PC-9 (cell line): ENCODE results near the gene TAL1. TPM values are rescaled to one million over a fixed set of nuclear protein-coding genes. Genes with fewer than 3 reads are reported as not detected.

Source experiments
- BruUV-seq: library from RNA; stranded (reverse); fragments of 400-500 nt; replicated peaks from 2 replicates; lab custom pipeline; 2021; lab: Mats Ljungman, UMichigan
- CTCF ChIA-PET: fragments of 300-600 bp; sonication (Branson Sonifier 250); formaldehyde crosslinking; loops from one replicate; lab custom pipeline; 2022; ENCODE audit warnings: antibody characterized with exemption; lab: Charles Lee
- POLR2A ChIA-PET: fragments of 300-600 bp; sonication (Branson Sonifier 250); formaldehyde crosslinking; loops from one replicate; lab custom pipeline; 2022; ENCODE audit warnings: antibody characterized with exemption; ENCODE audit not compliant: unreplicated experiment; lab: Charles Lee
- DNase-seq, 2 experiments: peaks; one replicate each; pipeline versions ENCODE4 v3.0.0 to v3.0.0-alpha.2; 2015 to 2022; ENCODE audit warnings: mixed read lengths in 1 of 2
- H2AFZ ChIP-seq: fragments of 200-600 bp; sonication (generic); 2 replicates; pipeline ENCODE4 v1.8.1; 2017; ENCODE audit warnings: antibody characterized with exemption
- H3F3A ChIP-seq: fragments of 200-600 bp; sonication (generic); 2 replicates; pipeline ENCODE4 v1.8.1; 2017; ENCODE audit warnings: antibody characterized with exemption, mild to moderate bottlenecking, low read depth; ENCODE audit not compliant: insufficient read depth
- H3K27ac ChIP-seq: fragments of 200-600 bp; sonication (generic); 2 replicates; pipeline ENCODE4 v1.6.1; 2016; ENCODE audit warnings: mixed run types
- H3K27me3 ChIP-seq: fragments of 200-600 bp; sonication (generic); 2 replicates; pipeline ENCODE4 v1.6.1; 2016; ENCODE audit warnings: low read depth, mixed run types; ENCODE audit not compliant: insufficient read depth
- H3K36me3 ChIP-seq: fragments of 200-600 bp; sonication (generic); 2 replicates; pipeline ENCODE4 v1.6.1; 2016; ENCODE audit warnings: low read depth, mixed run types
- H3K4me1 ChIP-seq: fragments of 200-600 bp; sonication (generic); replicated peaks from 2 replicates; pipeline ENCODE4 v1.6.1; 2016; ENCODE audit warnings: mixed run types; ENCODE audit not compliant: insufficient read depth
- H3K4me2 ChIP-seq: fragments of 200-600 bp; sonication (generic); 2 replicates; pipeline ENCODE4 v1.6.1; 2017; ENCODE audit warnings: mixed run types
- H3K4me3 ChIP-seq: fragments of 200-600 bp; sonication (generic); 2 replicates; pipeline ENCODE4 v1.6.1; 2016; ENCODE audit warnings: mixed run types
- H3K79me2 ChIP-seq: fragments of 200-600 bp; sonication (generic); 2 replicates; pipeline ENCODE4 v1.6.1; 2017; ENCODE audit warnings: low read depth, mixed run types
- H3K9me2 ChIP-seq: fragments of 200-600 bp; sonication (generic); 2 replicates; pipeline ENCODE4 v1.8.1; 2017; ENCODE audit warnings: mild to moderate bottlenecking; ENCODE audit not compliant: insufficient read depth
- H3K9me3 ChIP-seq: fragments of 200-600 bp; sonication (generic); 2 replicates; pipeline ENCODE4 v1.8.1; 2016; ENCODE audit warnings: low read depth; ENCODE audit not compliant: insufficient read depth
- H4K20me1 ChIP-seq: fragments of 200-600 bp; sonication (generic); 2 replicates; pipeline ENCODE4 v1.8.1; 2017; ENCODE audit not compliant: insufficient read depth
- EZH2 ChIP-seq: fragments of 200-600 bp; sonication (generic); IDR thresholded peaks from 2 replicates; pipeline ENCODE4 v1.8.0; 2017; ENCODE audit warnings: antibody characterized with exemption, low read depth
- intact Hi-C: fragments of 100-400 bp; cut with micrococcal nuclease; formaldehyde crosslinking; loops from one replicate; pipeline ENCODE4 v1.10.0; 2022; ENCODE audit not compliant: unreplicated experiment
- total RNA-seq: library from RNA; stranded (reverse); gene quantifications from 2 replicates; pipeline ENCODE4 v1.2.3, GENCODE V29; 2021
- TF ChIP-seq, protein P1 (sequence below): fragments of 200-600 bp; sonication (generic); conservative IDR thresholded peaks from 2 replicates; pipeline ENCODE4 v1.6.1; 2017; ENCODE audit warnings: mixed run types, antibody characterized with exemption, mild to moderate bottlenecking, moderate library complexity

TAL1 gene
- total RNA-seq, 1 experiment from 2014 or later: not detected

DNA sequence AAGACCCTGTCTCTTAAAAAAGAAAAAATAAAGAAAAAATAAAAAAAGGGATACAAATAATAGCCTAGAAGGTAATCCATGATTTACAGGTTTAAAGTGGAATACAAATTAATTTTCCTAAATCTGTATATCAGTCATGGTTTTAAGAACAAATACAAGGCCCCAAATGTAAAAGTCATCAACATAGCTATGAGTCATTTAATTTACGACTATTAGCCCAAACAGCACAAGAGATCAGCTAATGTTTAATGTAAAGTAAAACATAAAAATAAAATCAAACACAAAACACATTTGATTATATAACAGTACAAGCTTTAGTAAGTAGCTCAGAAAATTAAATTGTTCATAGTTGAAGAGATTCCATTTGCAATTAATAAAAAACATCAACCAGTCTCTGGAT, 20.3 kb upstream of the TAL1 start:
- Histone ChIP-seq H3K9me3 (no peaks in the 10 kb centered on the region), H3K4me3 (no peak overlapping the region), H4K20me1 (no peaks in the 10 kb centered on the region), H3K27ac (no peak overlapping the region), H3K4me2 (no peak overlapping the region), H3K9me2 (no peaks in the 10 kb centered on the region), H2AFZ (no peak overlapping the region), H3K4me1 (peaks cover 9% of the 10 kb centered on the region), H3K79me2 (no peaks in the 10 kb centered on the region), H3K27me3 (no peaks in the 10 kb centered on the region), H3K36me3 (0 out of 2 replicates have a peak, but pooled peaks cover 5% of the 10 kb centered on the region), H3F3A (peaks cover 22% of the 10 kb centered on the region)
- no peak for DNase-seq
- intact Hi-C loops: no loop called here
- CTCF ChIA-PET: interaction anchor here (0.6 kb wide), 1 partner anchor 41 kb away, joined by 3 read pairs; no protein-coding TSS in a partner anchor
- TF ChIP-seq, protein P1, sequence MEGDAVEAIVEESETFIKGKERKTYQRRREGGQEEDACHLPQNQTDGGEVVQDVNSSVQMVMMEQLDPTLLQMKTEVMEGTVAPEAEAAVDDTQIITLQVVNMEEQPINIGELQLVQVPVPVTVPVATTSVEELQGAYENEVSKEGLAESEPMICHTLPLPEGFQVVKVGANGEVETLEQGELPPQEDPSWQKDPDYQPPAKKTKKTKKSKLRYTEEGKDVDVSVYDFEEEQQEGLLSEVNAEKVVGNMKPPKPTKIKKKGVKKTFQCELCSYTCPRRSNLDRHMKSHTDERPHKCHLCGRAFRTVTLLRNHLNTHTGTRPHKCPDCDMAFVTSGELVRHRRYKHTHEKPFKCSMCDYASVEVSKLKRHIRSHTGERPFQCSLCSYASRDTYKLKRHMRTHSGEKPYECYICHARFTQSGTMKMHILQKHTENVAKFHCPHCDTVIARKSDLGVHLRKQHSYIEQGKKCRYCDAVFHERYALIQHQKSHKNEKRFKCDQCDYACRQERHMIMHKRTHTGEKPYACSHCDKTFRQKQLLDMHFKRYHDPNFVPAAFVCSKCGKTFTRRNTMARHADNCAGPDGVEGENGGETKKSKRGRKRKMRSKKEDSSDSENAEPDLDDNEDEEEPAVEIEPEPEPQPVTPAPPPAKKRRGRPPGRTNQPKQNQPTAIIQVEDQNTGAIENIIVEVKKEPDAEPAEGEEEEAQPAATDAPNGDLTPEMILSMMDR: no peak
- no peak for TF ChIP-seq EZH2
- POLR2A ChIA-PET: no interaction called here
- BruUV-seq: no TSS peak

DNA sequence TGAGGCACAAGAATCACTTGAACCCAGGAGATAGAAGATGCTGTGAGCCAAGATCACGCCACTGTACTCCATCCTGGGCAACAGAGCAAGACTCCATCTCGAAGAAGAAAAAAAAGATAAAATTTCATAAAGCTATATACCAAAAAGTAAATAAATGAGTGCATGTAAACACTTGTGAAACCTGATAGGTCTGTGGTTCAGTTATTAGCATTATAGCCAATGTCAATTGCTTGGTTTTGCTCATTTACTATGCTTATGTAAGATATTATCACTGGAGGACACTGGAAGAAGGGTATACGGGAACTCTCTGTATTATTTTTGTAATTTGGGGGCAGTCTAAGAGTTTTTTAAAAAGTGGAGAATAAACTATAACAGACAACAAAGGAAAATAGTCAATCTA, 17.7 kb upstream of the TAL1 start:
- Histone ChIP-seq H4K20me1 (no peaks in the 10 kb centered on the region), H3K79me2 (no peaks in the 10 kb centered on the region), H3K4me1 (peaks cover 9% of the 10 kb centered on the region), H2AFZ (no peak overlapping the region), H3K9me2 (no peaks in the 10 kb centered on the region), H3K4me2 (no peak overlapping the region), H3K4me3 (no peak overlapping the region), H3K9me3 (no peaks in the 10 kb centered on the region), H3K27ac (no peak overlapping the region), H3K36me3 (0 out of 2 replicates have a peak, but pooled peaks cover 5% of the 10 kb centered on the region), H3K27me3 (no peaks in the 10 kb centered on the region), H3F3A (peaks cover 22% of the 10 kb centered on the region)
- ChIA-PET POLR2A (no interaction called here), CTCF (no interaction called here)
- BruUV-seq: no TSS peak
- no peak for TF ChIP-seq EZH2
- TF ChIP-seq, protein P1: no peak
- DNase-seq: no peak
- intact Hi-C loops: no loop called here

DNA sequence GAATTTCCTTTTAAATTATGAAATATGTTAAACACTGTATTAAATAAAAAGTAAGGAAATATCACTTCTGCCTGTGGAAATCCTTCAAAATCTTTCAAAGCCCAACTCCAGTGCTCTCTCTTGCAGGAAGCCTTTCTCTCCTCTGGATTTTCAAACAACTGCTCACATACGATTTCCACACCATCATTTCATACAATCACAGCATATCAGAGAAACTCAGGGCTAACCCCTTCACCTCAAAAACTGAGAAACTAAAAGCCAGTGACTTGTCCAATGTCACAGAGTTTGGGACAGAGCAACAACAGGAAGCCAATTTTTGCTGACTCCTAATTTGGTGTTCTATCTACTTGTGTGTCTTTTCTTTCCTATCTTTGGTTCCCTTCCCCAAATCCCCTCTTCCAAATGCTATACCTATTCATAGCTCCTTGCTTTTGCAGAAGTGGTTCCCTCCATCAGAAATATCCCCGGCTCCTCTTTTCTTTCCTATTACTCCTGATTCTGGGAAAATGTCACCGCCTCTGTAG, 12.4 kb upstream of the TAL1 start:
- Histone ChIP-seq H3K9me2 (no peaks in the 10 kb centered on the region), H3K4me2 (no peak overlapping the region), H3K36me3 (no peaks in the 10 kb centered on the region), H2AFZ (no peak overlapping the region), H3K27me3 (no peaks in the 10 kb centered on the region), H3K9me3 (no peaks in the 10 kb centered on the region), H3K4me1 (no peaks in the 10 kb centered on the region), H3K27ac (no peak overlapping the region), H3F3A (peaks cover 7% of the 10 kb centered on the region; the same call in 1 of the 2 replicates), H3K4me3 (no peak overlapping the region), H3K79me2 (no peaks in the 10 kb centered on the region), H4K20me1 (no peaks in the 10 kb centered on the region)
- intact Hi-C loops: no loop called here
- ChIA-PET CTCF (no interaction called here), POLR2A (interaction anchor here (0.6 kb wide), 1 partner anchor 19 kb away, joined by 6 read pairs; no protein-coding TSS in a partner anchor)
- no peak for DNase-seq
- BruUV-seq: no TSS peak
- TF ChIP-seq, protein P1: no peak
- no peak for TF ChIP-seq EZH2
